NT2/D1 (cell line): Measurements from ENCODE around the gene SAFB.

Experiments used
- SUZ12 ChIP-seq: IDR thresholded peaks from 2 replicates; pipeline ENCODE4 v1.6.1; 2011; ENCODE audit not compliant: insufficient read length, insufficient read depth; ENCODE audit errors: extremely low read depth
- YY1 ChIP-seq: IDR thresholded peaks from 2 replicates; pipeline ENCODE4 v1.6.1; 2011; ENCODE audit not compliant: insufficient read length, insufficient read depth
- ZNF274 ChIP-seq: IDR thresholded peaks from 2 replicates; pipeline ENCODE4 v1.6.1; 2011; ENCODE audit warnings: mild to moderate bottlenecking, low read depth, low read length

- TF ChIP-seq YY1 = no peak
- TF ChIP-seq SUZ12 = no peak
- no peak for TF ChIP-seq ZNF274
These were observed 42.7 kb upstream of the SAFB start for GRCh38 chr19:5580161-5580571.
